GM21528 (cell line): Measurements from ENCODE around the gene RPS6KC1.
"Not testable (repeated sequence)": the region's sequence is repeated elsewhere in the genome, so short reads cannot be mapped to it uniquely, and the experiment has no call there.

Experiments
- ATAC-seq: cut with Tn5 transposase; IDR thresholded peaks from one replicate; pipeline ENCODE4 v1.9.1; 2021; ENCODE audit warnings: mild to moderate bottlenecking, moderate library complexity; ENCODE audit not compliant: unreplicated experiment, low FRiP score

The RPS6KC1 gene

DNA sequence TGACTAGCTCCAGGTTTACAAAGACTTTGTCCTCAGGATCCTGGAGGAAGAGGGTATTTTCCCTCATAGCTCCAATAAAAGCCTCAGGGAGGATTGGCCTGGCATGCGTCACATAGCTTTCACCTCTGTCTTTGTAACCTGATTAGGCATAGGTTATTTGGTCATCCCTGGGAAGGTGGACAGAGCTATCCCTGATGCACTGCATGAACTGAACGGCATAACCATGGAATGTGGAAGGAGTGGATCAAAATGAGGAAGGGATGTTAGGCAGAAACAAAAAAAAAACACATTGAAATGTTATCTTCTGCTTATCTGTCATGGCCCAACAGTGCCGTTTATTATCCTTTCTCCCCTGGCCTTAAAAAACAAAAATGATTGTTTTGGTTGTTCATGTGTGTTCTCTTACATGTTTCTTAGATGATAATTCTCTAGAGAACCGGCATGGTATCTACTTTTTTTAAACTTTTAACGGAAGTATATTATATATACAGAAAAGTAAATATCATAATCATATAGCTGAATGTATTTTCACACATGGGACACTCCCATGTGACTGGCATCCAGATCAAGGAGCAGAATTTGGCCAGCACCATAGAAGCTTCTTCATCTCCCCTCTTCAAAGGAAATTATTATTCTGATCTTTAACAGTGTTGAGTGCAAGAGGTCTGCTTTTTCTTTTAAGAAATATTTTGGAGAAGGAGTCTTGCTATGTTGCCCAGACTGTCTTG, 85.3 kb downstream of the RPS6KC1 start:
- no peak for ATAC-seq

DNA sequence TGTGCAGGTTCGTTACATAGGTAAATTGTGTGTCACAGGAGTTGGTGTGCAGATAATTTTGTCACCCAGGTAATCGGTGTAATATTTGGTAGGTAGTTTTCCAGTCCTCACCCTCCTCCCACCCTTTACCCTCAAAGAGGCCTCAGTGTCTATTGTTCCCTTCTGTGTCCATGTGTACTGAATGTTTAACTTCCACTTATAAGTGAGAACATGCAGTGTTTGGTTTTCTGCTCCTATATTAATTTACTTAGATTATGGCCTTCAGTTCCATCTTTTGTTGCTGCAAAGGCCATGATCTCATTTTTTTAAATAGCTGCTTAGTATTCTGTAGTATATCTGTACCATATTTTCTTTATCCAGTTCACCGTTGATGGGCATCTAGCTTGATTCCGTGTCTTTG, 87.3 kb downstream of the RPS6KC1 start:
- ATAC-seq = no peak

- ATAC-seq = no peak
Observed at GRCh38 chr1:213138892-213139291, 87.9 kb downstream of the RPS6KC1 start.

GRCh38 chr1:213148905-213149304, 97.9 kb downstream of the RPS6KC1 start:
- ATAC-seq = no peak

- not testable (repeated sequence) for ATAC-seq
Observed at GRCh38 chr1:213150090-213150489, 99.0 kb downstream of the RPS6KC1 start.

DNA sequence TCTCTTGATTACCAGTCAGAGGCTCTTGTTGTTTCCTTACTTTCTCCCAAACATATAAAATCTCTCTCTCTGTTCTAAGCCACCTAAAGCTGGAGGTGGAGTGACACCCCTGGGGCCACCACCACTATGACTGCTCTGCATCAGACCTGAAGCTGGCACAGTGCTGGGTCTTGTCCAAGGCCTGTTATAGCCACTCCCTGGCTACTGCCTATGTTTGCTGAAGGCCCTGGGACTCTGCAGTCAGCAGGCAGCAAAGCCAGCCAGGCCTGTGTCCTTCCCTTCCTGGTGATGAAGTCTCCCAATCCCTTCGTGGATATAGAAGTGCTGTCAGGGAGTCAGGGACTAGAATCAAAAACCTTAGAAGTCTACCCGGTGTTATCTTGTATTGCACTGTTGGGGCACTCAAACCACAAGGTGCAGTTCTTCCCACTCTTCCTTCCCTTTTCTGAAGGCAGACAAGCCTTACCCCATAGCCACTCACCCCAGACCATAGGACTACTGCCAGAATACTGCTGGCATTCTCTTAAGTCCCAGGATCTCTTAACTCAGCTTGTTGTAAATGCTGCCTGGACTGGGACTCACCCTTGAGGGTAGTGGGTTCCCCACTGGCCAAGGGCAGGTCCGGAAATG, 103.1 kb downstream of the RPS6KC1 start:
- ATAC-seq = no peak

DNA sequence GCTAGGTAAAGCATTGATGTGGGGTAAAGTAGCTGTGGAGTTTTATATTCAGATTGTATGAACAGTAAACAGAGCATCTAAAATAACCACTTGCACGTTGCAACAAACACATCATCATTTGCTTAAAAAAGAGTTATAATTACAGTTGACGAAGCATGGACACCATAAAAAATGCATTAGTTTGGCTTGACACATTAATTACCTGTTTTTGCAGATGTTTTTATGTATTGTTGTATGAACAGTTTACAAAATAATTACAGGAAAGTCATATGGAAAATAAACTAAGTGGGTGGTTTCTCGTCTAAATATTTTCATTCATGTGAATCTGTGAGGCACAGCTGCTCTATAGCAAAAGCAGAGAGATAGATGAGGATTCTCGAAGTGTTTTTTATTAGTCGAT, 108.3 kb downstream of the RPS6KC1 start:
- no peak for ATAC-seq

GRCh38 chr1:213160442-213160841, 109.4 kb downstream of the RPS6KC1 start:
- ATAC-seq = not testable (repeated sequence)

DNA sequence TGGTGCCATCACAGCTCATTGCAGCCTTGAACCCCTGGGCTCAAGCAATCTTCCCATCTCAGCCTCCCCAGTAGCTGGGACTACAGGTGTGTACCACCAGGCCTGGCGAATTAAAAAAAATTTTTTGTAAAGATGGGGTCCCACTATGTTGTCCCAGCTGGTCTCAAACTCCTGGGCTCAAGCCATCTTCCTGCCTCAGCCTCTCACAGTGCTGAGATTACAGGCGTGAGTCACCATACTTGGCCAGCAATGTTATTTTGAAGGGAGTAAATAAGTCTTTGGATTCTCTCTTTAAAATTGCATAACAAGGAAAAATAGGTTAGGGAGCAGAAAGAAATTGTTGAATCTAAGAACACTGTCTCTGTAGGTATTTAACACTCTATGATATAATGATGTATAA, 111.3 kb downstream of the RPS6KC1 start:
- no peak for ATAC-seq

GRCh38 chr1:213162862-213163261, 111.8 kb downstream of the RPS6KC1 start:
- no peak for ATAC-seq

DNA sequence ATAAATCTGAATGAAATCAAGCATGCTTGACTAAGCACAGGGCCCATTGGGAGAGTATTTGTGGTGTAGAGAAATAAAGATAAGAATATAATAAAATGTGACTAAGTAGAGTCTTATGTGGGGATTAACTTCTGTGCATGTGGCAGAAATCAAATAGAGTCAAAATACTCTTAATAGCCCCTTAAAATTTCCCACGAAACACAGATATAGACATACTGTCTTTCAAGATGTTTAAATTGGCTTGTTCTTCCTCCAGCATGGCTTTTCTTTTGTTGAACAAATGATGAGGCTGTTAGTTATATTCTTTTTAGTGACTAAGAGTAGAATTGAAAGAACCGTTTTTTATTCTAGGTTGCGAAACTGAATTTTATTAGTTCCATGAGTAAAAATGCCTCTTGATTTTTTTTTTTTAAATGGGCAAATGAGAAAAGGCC, 112.3 kb downstream of the RPS6KC1 start:
- ATAC-seq = no peak

GRCh38 chr1:213164561-213164960, 113.5 kb downstream of the RPS6KC1 start:
- no peak for ATAC-seq

DNA sequence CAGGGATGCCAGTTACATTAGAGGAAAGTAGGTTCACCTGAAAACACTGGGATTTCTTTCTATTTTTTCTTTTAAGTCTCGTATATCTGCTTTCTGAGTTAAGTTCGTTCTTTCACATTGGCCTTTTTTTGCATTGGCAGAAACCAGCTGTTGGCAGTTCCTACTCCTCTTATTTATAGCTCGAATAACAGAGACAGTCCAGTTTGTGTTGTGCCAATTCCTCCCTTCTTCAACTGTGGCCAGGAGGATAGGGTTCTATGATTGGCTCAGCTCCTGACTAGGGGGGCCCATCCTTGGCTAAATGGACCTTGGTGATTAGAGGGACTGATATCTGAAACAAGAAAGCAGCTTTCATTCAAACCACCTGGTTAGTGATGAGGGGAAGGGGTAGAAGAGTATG, 115.8 kb downstream of the RPS6KC1 start:
- ATAC-seq = no peak

- no peak for ATAC-seq
Observed at GRCh38 chr1:213171711-213172110, 120.7 kb downstream of the RPS6KC1 start.

- ATAC-seq = no peak
Observed at GRCh38 chr1:213176341-213176740, 125.3 kb downstream of the RPS6KC1 start.

GRCh38 chr1:213179784-213180183, 128.7 kb downstream of the RPS6KC1 start:
- ATAC-seq = no peak

- ATAC-seq = no peak
Observed at GRCh38 chr1:213180833-213181232, 129.8 kb downstream of the RPS6KC1 start.

DNA sequence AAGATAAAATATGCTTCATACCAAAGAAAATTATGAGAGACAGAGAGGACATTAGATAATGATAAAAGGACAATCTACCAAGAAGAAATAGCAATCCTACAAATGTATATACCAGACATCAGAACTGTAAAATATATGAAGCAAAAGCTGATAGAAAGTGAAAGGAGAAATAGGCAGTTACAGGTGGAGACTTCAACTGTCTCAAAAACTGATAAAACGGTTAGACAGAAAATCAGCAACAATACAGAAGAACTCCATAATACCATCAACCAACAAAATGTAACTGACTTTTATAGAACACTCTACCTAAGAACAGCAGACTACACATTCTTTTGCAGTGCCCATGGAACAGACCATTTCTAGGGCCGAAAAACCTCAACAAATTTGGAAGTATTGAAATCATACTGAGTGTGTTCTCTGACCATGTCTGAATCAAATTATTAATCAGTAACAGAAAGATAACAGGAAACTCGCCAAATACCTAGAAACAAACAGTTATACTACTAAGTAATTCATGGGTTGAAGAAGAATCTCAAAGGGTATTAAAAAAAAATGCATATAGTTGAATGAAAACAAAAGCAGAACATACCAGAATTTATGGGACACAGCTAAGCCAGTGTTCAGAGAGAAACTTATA, 132.1 kb downstream of the RPS6KC1 start:
- no peak for ATAC-seq

- ATAC-seq = no peak
Observed at GRCh38 chr1:213186168-213186567, 135.1 kb downstream of the RPS6KC1 start.

DNA sequence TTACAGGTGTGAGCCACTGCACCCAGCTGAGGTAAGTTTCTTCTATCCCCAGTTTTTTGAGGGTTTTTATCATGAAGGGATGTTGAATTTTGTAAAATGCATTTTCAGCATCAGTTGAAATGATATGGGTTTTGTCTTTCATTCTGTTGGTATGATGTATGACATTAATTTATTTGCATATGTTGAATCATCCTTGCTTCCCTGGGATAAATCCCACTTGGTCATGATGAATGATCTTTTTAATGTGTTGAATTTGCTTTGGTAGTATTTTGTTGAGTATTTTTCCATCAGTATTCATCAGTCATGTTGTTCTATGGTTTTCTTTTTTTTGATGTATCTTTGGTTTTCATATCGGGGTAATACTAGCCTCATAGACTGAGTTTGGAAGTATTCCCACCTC, 141.0 kb downstream of the RPS6KC1 start:
- no peak for ATAC-seq

- no peak for ATAC-seq
Observed at GRCh38 chr1:213194383-213194782, 143.3 kb downstream of the RPS6KC1 start.

DNA sequence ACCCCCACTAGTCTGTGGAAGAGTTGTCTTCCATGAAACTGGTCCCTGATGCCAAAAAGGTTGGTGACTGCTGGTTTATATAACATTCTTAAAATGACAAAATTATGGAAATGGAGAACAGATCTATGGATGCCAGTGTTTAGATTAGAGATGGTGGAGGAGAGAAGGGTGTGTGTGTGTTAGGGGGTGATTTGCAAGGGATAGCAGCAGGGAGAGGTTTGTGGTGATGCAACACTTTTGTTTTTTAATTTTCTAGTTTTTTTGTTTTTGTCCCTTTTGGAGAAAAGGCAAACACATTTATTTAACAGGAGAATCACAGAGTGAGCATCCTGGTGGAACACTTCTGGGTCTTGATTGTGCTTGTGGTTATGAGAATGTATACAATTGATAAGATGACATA, 143.8 kb downstream of the RPS6KC1 start:
- no peak for ATAC-seq
